Osteocyte (in vitro differentiated cells): ENCODE results near the gene MAPRE2. TPM values are rescaled to one million over a fixed set of nuclear protein-coding genes. Genes with fewer than 3 reads are reported as not detected.

ENCODE experiments used
- DNase-seq: peaks from one replicate; pipeline ENCODE4 v3.0.0; 2021; ENCODE audit warnings: mixed read lengths; ENCODE audit not compliant: unreplicated experiment; ENCODE audit errors: extremely low spot score
- H3K27ac Mint-ChIP-seq: one replicate; pipeline ENCODE4 v1.8.0; 2021; ENCODE audit warnings: mild to moderate bottlenecking, mixed read lengths; ENCODE audit not compliant: unreplicated experiment
- H3K27me3 Mint-ChIP-seq: one replicate; pipeline ENCODE4 v1.8.0; 2021; ENCODE audit warnings: mixed read lengths; ENCODE audit not compliant: unreplicated experiment
- H3K36me3 Mint-ChIP-seq: one replicate; pipeline ENCODE4 v1.8.0; 2021; ENCODE audit warnings: mixed read lengths; ENCODE audit not compliant: unreplicated experiment
- H3K4me1 Mint-ChIP-seq: one replicate; pipeline ENCODE4 v1.8.0; 2021; ENCODE audit warnings: mixed read lengths; ENCODE audit not compliant: unreplicated experiment
- H3K4me3 Mint-ChIP-seq: one replicate; pipeline ENCODE4 v1.8.0; 2021; ENCODE audit warnings: mild to moderate bottlenecking, moderate library complexity, mixed read lengths; ENCODE audit not compliant: unreplicated experiment
- H3K9me3 Mint-ChIP-seq: one replicate; pipeline ENCODE4 v1.8.0; 2021; ENCODE audit warnings: mixed read lengths; ENCODE audit not compliant: unreplicated experiment
- CTCF ChIP-seq: fragments of 200-600 bp; sonication (generic); IDR thresholded peaks from 2 replicates; pipeline ENCODE4 v1.5.0; 2021; ENCODE audit warnings: antibody characterized with exemption, mild to moderate bottlenecking, moderate library complexity
- total RNA-seq: library from RNA; stranded (reverse); gene quantifications from 2 replicates; pipeline ENCODE4 v1.2.1, GENCODE V29; 2021

Gene MAPRE2
- total RNA-seq, 1 donor from 2014 or later: 50.0 TPM

DNA sequence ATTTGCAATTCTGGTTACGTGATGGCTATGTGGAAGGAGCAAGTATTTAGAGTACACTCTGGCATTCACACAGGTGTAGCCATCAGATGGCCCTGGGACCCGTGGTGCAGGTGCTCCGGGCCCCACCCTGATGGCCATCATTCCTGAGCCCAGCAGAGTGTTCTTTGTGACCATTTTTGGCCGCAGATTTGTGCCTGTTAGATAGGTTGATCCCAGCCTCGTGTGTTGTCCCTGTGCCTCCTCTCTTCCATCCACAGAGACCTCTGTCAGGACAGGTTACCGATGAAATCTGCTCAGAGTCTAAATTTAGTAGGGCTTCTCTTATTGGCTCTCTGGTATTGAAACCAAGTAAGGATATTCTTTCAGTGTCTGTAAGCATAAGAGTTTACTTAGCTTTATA lies 33.9 kb downstream of the MAPRE2 start:
- Mint-ChIP-seq H3K4me3 (no peak overlapping the region), H3K9me3 (no peaks in the 10 kb centered on the region), H3K36me3 (peaks cover 15% of the 10 kb centered on the region), H3K27me3 (no peaks in the 10 kb centered on the region), H3K27ac (peak overlapping the region; percentile 70), H3K4me1 (peaks cover 82% of the 10 kb centered on the region)
- no peak for DNase-seq
- no peak for TF ChIP-seq CTCF

DNA sequence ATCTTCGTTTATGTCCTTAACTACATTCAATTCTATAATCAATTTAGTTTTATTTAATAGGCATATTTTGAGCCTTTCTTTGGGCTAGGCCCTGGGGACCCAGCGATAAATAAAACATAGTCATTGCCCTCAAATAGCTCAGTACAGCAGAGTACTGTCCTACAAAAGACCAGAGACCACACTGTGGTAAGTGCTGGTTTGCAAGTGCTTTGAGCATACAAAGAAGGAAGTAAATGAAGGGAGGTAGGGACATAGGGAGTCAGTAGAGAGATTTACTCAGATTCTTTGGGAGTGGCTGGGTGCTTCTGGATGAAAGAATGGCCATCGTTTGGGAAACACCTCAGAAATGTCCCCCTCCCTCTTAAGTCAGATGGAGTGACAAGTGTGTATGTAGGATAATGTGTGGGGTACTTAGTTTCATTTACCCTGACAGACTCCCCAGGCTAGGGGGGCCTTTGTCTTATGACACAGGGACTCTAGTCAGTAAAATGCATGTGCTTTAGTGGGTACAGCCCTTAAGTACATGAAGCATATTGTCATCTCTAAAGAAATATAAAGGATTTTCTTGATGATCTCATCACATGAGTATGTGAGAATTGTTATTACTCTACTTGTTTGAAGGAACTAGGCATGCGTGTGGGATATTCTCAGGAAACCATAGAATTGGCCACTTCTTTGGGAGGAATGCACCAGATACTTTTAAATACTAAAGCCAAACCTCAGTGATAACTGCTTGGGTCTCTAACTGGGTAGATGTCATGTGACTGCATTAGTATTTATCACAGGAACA lies 35.1 kb downstream of the MAPRE2 start:
- Mint-ChIP-seq H3K36me3 (peaks cover 15% of the 10 kb centered on the region), H3K9me3 (no peaks in the 10 kb centered on the region), H3K27me3 (no peaks in the 10 kb centered on the region), H3K4me3 (no peak overlapping the region), H3K27ac (peak overlapping the region; percentile 39), H3K4me1 (peaks cover 81% of the 10 kb centered on the region)
- TF ChIP-seq CTCF: no peak
- no peak for DNase-seq

GRCh38 chr18:35077937-35078336 lies 36.7 kb downstream of the MAPRE2 start:
- Mint-ChIP-seq H3K4me3 (no peak overlapping the region), H3K4me1 (peaks cover 65% of the 10 kb centered on the region), H3K9me3 (no peaks in the 10 kb centered on the region), H3K36me3 (peaks cover 15% of the 10 kb centered on the region), H3K27me3 (no peaks in the 10 kb centered on the region), H3K27ac (peak overlapping the region; percentile 39)
- TF ChIP-seq CTCF: no peak
- DNase-seq: no peak

GRCh38 chr18:35080058-35080457 lies 38.8 kb downstream of the MAPRE2 start:
- no peak for TF ChIP-seq CTCF
- H3K4me1 Mint-ChIP-seq: peaks cover 52% of the 10 kb centered on the region

DNA sequence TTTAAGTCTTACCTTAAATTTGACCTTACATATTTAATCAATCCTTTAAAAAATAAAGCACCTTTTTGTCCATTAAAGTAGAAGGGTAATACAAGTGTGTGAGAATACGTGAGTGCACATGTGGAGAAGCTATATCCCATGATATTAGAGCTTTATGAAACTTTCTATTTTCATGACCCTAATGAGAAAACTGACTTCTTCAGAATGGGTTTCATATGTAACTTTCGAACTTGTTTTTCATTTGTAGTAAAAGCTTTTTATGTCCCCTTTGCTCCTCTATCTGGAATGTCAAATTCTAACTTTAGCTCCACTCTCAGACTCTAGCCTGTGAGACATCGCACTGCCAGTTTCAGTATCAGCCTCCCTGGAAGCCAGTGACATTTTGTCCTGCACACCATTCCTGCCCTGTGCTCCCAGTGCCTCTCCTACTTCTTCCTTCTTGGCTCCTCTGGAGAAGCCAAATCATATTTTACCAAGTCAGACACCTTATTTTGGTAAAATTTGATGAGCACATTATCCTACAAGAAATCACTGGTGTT lies 42.0 kb downstream of the MAPRE2 start:
- no peak for TF ChIP-seq CTCF
- H3K27ac Mint-ChIP-seq: no peak overlapping the region
- peaks cover 16% of the 10 kb centered on the region for H3K36me3 Mint-ChIP-seq
- no peaks in the 10 kb centered on the region for H3K9me3 Mint-ChIP-seq
- H3K27me3 Mint-ChIP-seq: no peaks in the 10 kb centered on the region
- DNase-seq: no peak
- H3K4me1 Mint-ChIP-seq: peaks cover 33% of the 10 kb centered on the region
- H3K4me3 Mint-ChIP-seq: no peak overlapping the region

More at GRCh38 chr18:35080058-35080457, 38.8 kb downstream of the MAPRE2 start:
- no peak overlapping the region for H3K4me3 Mint-ChIP-seq
- H3K36me3 Mint-ChIP-seq: peaks cover 16% of the 10 kb centered on the region
- no peaks in the 10 kb centered on the region for H3K9me3 Mint-ChIP-seq
- no peak for DNase-seq
- no peak overlapping the region for H3K27ac Mint-ChIP-seq
- H3K27me3 Mint-ChIP-seq: no peaks in the 10 kb centered on the region
